GM12872 (cell line): ENCODE measurements around the gene TGM4.

Experiments used
- TF ChIP-seq, protein P1 (sequence below): IDR thresholded peaks from 3 replicates; pipeline ENCODE4 v1.5.1; 2011; ENCODE audit warnings: low read depth, mild to moderate bottlenecking, low read length, moderate library complexity; ENCODE audit not compliant: insufficient read depth

Gene TGM4

DNA sequence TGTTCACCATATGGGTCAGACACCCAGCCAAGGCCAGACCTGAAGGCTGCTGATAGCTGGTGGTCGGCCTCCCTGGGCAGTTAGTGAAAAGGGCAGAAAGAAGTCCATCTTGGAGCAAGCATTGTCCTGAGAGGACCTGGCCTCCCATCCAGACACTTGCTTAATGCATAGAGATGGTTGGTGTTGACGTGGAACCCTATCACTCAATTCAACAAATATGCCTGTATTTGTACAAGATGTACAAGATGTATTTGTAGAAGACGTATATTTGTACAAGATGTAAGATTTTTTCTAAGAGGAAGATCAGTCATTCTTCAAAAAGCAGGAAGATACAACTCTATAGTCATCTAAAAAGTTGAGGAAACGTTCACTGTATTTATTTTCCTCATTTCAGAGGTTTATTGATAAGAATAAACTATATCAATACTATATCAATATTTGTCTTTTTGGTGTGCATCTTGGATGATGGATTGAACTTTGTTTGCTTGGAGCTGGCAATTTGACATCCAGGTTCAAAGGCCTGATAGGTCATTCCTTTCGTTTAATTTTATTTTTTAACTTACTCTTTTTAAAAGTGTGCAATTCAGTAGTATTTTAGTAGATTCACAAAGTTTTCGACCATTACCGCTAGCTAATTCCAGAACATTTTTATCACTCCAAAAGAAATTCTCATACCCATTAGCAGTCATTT lies 6.8 kb upstream of the TGM4 start:
- TF ChIP-seq, protein P1, sequence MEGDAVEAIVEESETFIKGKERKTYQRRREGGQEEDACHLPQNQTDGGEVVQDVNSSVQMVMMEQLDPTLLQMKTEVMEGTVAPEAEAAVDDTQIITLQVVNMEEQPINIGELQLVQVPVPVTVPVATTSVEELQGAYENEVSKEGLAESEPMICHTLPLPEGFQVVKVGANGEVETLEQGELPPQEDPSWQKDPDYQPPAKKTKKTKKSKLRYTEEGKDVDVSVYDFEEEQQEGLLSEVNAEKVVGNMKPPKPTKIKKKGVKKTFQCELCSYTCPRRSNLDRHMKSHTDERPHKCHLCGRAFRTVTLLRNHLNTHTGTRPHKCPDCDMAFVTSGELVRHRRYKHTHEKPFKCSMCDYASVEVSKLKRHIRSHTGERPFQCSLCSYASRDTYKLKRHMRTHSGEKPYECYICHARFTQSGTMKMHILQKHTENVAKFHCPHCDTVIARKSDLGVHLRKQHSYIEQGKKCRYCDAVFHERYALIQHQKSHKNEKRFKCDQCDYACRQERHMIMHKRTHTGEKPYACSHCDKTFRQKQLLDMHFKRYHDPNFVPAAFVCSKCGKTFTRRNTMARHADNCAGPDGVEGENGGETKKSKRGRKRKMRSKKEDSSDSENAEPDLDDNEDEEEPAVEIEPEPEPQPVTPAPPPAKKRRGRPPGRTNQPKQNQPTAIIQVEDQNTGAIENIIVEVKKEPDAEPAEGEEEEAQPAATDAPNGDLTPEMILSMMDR = no peak

DNA sequence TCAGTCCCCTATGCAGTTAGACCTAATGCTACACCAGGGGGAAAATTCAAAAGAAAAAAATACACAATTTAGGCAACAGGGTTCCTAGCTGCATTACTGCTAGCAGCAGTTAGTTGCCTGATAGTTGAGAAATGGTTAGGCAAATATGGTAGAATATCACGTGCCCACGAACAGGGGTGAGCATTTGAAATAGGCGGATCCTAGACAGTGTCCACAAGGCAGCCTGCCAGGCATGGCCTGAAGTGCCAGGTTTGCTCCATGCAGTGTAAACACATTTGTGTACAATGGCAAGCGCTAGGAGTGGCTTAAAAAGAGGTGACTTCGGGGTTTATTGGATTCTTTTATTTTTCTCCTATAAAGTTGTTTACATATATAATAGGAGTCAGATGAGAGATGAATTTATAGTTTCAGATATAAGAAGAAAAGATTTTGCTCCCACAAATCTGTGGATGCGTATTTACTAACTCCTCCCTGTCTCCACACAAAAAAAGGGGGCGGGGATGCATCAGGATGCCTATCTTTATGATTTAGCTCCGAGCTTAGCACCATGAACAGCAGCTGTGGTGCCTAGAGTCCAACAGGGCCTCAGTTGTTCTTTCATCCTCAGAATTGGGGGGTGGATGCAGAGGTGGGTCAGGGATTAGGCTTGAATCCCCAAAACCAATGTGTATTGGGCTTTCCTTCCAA lies 3.9 kb upstream of the TGM4 start:
- TF ChIP-seq, protein P1 = no peak

DNA sequence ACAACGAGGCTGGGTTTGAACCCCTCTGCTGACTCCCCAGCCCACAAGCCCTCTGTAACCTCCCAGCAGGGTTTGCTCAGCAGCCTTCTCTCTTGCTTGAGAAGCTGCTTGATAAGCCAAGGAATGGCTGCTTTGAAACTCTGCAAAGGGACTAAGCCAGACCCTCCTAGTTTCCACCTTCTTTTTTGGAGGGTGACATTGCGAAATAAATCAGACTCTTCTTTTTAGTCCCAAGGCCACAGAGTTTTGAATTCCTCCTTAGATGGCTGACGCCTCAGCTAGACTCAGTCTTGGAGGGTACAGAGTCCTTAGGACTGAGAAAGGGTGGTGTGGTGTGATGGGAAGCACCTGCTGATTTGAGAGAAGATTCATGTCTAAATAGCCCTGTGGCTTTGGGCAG lies 1.2 kb downstream of the TGM4 start:
- TF ChIP-seq, protein P1 = no peak

DNA sequence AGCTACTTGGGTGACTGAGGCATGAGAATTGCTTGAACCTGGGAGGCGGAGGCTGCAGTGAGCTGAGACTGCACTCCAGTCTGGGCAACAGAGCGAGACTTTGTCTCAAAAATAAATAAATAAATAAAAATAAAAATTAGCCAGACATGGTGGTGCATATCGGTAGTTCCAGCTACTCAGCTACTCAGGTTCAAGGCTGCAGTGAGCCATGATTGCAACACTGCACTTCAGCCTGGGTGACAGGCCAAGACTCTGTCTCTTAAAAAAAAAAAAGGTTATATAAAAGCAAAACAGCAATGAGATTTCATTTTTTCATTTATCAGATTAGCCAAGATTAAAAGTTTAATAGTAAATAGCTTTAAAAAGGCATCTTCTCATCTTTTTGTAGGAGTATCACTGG lies 2.9 kb downstream of the TGM4 start:
- TF ChIP-seq, protein P1 = no peak

DNA sequence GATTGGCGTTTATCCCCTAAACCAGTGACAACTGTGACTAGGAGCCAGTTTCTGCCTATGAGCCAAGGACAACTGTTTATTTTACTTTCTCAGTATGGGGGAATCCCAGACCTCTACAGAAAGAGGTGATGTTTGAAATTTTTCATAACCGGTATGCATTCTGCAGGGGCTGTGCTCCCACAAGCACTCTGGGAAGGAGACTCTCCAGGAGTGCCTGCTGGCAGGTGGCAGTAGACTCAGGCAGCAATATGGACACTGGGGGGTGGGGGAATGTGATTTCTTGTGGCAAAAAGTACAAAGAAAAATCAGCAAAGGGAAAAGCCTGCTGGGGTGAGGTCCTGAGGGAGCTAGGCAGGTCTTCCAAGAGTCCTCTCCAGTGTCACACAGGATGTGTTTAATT lies 5.9 kb downstream of the TGM4 start:
- TF ChIP-seq, protein P1 = no peak

DNA sequence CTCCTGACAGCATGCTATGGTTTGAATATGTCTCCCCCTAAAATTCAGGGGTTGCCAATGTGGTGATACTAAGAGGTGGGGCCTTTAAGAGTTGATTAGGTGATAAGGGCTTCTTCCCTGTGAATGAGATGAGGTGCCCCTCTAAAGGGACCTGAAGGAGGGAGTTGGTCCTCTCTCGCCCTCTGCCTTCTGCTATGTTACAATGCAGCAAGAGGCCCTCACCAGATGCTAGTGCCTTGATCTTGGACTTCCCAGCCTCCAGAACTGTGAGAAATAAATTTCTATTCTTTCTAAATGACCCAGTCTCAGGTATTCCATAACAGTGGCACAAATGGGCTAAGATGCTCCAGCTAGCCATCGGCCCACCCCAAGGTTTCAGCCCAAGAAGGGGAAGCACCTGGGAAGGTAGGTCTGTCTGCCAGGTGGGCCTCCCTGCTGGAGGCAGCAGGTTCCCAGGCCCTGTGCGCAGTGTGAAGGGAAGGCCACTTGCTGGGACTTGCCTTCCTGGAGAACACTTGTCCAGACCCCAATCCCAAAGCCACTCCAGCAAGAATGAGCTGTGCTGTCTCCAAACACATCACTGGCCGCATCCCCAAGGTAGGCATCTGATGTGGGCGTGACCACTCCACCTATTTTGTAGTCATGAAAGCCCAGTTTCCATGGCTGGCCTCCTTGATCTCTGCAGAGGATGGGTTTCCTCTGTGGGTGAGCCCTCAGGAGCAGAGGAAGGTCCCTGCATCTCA lies 9.0 kb downstream of the TGM4 start:
- TF ChIP-seq, protein P1 = no peak

DNA sequence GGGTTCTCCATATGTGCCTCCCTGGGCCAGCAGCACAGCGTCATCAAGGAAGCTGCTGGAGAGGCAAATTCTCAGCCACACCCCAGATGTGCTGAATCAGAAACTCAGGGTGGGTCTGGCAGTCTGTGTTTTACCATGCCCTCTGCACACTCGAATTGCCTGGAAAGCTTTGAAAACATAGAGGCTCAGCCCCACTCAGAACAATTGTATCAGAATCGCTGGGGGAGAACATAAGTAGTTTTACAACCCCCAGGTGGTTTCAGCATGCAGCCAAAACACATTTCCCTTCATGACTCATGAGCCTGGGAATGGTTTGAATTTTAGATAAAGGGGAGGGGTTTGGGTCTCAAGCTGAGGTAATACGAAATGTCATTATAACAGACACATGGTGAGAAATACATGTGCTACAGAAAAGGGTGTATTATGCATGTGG lies 9.6 kb downstream of the TGM4 start:
- TF ChIP-seq, protein P1 = no peak
